Activated CD8-positive, alpha-beta memory T cell treated with anti-CD3 and anti-CD28 coated beads, Interleukin-2, amount 50 U/mL, for 1 hour (primary cell): ENCODE measurements around the gene KCTD15.

Experiments used
- DNase-seq: peaks from one replicate; pipeline ENCODE4 v3.0.0-alpha.2; 2020; ENCODE audit errors: extremely low read depth

KCTD15 gene

GRCh38 chr19:33797802-33798671 lies 1.4 kb downstream of the KCTD15 start:
- DNase-seq = no peak

GRCh38 chr19:33798681-33799111 lies 2.0 kb downstream of the KCTD15 start:
- DNase-seq = no peak

DNA sequence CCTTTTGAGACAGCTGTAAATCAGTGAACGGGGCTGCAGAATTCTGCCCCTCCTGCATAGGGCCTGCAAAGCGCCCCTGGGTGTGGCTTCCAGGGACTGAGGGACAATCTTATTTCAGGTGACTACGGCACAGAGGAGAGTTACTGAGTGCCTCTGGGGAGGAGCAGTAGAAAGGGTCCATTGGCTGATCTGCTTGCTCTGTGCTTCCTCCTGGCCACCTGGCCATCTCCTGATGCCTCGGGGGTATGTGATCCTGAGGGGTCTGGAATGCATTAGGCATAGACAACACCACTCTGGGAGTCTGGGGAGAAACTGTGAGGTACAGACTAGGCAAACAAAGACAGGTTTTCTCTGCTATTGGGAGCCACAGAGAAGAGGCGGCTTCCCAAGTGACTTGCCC lies 2.8 kb downstream of the KCTD15 start:
- DNase-seq = no peak

DNA sequence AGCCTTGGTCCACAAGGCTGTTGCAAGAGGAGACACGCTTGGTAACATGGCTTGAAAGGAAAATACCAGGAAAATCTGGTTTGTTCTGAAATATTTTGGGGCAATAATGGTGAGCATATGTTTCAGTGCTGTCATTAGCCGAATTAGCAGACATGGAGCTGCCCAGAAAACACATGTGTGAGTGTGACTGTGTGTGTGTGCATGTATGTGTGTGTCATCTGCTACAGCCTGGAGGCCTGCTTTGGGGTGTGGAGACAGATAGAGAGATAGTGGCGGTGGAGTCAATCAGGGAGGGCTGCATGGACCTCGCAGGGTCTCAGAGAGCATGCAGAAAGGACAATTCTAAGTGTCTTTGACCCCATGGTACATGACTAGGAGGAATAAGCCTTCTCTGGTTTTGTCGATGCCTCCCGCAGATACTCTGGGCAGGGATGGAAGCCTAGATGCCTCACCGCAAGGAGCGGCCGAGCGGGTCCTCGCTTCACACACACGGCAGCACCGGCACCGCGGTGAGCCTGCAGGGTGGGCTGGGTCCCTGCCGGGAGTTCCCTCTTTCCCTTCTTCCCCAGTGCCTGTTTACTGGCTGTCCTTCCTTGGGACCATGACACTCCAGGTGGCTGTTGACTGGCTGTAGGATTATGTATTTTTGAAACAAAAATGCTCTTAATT lies 3.5 kb downstream of the KCTD15 start:
- no peak for DNase-seq

DNA sequence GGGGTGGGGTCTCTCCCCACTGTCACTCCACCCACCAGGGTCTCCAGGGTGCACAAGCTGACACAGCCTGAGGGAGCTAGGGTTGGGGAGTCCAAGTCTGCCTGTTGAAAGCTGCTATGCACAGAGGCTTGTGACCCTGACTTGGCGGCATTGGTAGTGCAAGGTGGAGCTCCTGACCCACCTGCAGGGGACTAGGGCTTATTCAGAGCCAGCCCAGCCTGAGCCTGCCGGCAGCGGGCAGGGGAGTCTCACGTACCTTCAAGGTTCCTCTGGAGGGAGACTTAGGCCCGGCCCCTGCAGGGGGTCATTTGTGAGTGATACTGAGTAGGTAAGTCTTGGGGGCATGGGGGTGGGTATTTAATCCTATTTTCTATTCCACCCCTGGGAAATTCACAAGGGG lies 4.7 kb downstream of the KCTD15 start:
- DNase-seq = no peak

- DNase-seq = no peak
Observed at GRCh38 chr19:33802001-33802400, 5.3 kb downstream of the KCTD15 start.

DNA sequence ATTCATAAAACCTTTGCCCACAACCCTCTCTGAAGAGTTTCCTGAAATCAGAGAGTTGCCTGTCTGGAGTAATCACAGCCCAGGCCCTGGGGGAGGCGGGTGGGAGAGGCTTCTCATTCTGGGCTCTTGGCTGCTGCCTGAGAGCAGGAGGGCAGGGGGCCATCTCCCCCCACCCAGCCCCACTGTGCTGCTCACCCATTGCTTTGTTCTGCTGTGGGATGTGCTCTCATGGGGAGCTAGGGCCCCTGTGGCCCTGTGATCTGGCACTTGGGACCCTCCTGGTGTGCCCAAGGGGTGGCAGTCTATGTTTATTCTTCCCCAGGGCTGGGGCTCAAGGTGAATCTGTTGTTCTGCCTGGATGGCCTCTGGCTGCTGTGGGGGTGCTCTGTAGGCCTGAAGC lies 6.1 kb downstream of the KCTD15 start:
- DNase-seq = no peak

- no peak for DNase-seq
Observed at GRCh38 chr19:33803383-33803782, 6.7 kb downstream of the KCTD15 start.

DNA sequence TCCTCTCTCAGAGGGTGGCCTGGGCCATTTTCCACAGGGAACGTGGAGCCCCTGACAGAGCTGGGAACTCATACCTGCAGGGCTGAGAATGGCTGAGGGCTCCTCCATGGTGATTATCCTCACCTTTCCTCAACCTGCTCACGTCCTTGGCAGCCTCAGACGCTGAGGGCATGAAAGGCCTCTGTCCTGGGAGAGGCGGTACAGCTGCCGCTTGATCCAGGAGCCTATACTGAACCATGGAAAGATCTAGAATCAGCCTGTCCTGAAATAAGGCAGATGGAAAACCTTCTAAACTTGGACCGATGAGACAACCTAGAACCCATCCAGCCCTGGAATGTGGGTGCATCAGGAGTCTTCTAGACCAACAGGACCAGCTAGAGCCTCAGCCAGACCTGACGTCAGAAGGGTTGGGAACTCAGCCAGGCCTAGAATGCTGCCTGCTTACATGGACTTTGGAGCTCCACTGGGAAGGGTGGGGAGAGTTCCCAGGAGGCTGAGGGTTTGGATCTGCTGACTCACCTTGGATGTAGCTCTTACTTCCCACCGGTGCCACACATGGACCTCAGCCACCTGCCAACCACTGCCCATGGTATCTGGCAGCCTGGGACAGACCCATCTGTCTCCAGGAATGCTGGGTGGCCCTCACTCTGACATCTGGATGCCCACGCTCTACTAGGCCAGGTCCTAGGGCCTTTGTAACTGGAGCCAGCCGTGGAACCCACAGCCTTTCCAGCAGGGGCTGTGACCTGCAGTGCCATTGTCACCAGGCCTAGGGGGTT lies 7.5 kb downstream of the KCTD15 start:
- DNase-seq = no peak

DNA sequence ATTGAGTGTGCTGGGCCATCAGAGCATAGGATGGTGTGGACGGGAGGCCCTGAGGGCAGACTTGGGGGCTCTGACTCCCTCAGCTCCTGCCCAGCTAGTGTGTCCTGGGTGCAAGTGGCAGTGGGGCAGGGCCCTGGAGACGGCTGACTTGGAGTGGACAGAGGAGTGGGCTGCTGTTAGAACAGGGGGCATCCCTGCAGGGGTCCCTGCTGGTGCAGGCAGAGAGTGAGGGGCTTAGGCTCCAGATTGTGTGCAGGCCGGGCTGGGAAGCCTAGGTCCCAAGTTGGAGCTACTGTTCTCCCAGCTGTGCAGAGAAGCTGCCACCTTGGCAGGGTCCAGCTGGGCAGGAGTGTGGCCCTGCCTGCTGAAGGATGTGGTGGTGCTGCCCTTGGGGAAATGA lies 8.6 kb downstream of the KCTD15 start:
- no peak for DNase-seq

- no peak for DNase-seq
Observed at GRCh38 chr19:33805840-33806433, 9.3 kb downstream of the KCTD15 start.

DNA sequence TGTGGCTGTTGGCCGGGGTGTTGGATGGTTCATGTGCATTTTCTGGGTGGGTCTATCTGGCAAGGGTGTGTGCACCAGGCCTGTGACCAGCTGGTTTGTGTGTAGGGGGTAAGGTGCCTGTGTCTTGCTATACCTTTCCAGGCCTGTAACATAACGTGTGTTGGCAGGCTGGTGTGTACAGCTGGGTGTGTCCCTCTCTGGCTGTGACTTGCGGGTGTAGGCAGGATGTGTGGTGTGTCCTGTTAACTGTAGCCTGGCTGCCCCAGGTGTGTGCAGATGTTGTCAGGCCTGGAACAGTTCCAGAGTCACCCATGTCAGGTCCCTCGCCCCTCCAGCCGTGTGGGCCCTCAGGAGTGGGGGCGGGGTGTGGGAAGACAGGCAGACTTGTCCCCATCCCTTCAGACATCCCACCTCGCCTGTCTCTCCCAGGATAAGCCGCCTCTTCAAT lies 9.8 kb downstream of the KCTD15 start:
- DNase-seq = no peak

GRCh38 chr19:33808399-33808798 lies 11.7 kb downstream of the KCTD15 start:
- DNase-seq = no peak

DNA sequence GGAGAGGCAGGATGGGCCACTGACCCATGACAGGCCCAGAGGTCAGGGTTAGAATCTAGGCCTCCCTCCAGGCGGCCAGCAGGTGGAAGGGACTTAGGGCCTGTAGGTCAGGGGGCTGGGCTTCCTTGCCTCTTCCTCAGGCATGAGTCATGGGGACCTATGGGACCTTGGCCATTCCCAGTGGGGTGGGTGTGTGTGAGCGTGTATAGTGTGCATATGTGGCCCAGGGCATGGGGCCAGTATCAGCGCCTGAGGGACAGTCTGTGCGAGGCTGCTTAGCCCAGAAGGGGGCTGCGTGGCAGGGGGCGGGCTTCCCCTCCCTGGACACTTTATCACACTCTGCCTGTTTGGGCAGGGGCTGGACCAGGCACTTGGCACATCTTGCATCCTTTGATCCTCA lies 13.3 kb downstream of the KCTD15 start:
- DNase-seq = no peak

- no peak for DNase-seq
Observed at GRCh38 chr19:33810821-33811220, 14.2 kb downstream of the KCTD15 start.

DNA sequence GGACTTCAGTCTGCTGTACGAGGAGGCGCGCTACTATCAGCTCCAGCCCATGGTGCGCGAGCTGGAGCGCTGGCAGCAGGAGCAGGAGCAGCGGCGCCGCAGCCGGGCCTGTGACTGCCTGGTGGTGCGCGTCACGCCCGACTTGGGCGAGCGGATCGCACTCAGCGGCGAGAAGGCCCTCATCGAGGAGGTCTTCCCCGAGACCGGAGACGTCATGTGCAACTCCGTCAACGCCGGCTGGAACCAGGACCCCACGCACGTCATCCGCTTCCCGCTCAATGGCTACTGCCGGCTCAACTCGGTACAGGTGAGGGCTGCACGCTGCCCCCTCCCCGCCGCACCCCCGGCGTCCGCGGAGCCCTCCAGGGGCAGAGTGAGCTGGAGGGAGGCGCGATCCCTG lies 14.6 kb downstream of the KCTD15 start:
- no peak for DNase-seq

GRCh38 chr19:33811736-33812387 lies 15.2 kb downstream of the KCTD15 start:
- no peak for DNase-seq

- DNase-seq = no peak
Observed at GRCh38 chr19:33812388-33813330, 16.0 kb downstream of the KCTD15 start.

DNA sequence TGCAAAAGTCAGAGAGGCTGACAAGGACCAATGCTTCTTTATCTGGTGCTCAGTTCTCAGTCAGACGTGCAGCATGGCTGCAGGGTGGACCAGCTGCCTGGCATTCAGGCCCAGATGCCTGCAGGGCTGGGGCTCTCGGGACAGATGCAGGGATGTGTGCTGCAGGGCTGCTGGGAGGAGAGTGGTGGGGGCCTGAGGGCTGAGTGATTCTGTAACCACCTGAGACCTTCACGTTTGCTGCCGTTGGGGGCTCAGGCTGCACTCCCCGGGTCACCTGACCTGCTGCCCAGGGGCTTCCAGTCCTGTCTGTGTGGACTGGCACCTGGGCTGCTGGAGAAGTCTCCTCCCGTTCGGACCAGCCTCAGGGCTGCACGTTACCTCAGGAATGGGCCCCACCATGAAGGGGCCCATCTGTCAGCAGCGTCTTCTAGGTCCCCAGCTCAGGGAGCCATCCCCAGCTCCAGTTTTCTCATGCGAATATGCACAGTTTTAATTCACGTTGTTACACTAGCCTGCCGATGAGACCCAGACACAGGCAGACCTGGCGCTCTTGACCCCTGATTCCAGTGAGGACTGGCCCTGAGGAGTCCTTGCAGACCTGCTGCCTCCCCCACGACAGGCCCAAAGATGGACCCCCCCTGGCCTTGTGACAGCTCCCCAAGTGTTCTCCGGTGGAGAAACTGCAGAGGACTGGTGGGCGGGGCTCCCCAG lies 16.9 kb downstream of the KCTD15 start:
- DNase-seq = no peak
